A549 (cell line): ENCODE measurements around the gene NUP214. TPM values are rescaled to one million over a fixed set of nuclear protein-coding genes. Genes with fewer than 3 reads are reported as not detected.
"Not testable (repeated sequence)": the region's sequence is repeated elsewhere in the genome, so short reads cannot be mapped to it uniquely, and the experiment has no call there.

ENCODE experiments used
- ATAC-seq, 2 experiments: fragments of 200-7000 bp in 1 of 2; fragments of >200 bp in 1 of 2; cut with Nextera tagmentation in 1 of 2; cut with Tn5 transposase in 1 of 2; 3 replicates each; pipeline versions ENCODE4 v1.8.0 to v1.9.1; 2018 to 2020; ENCODE audit warnings: mild to moderate bottlenecking in 1 of 2, moderate library complexity in 1 of 2
- CTCF ChIA-PET: fragments of 300-600 bp; sonication (Branson Sonifier 250); formaldehyde crosslinking; extraction: SDS; loops from one replicate; lab custom pipeline; 2021; ENCODE audit warnings: antibody characterized with exemption, inconsistent platforms; lab: Yijun Ruan, JAX
- POLR2A ChIA-PET: fragments of 350-600 bp; formaldehyde crosslinking; extraction: SDS; loops from one replicate; lab custom pipeline; 2021; ENCODE audit warnings: antibody characterized with exemption, inconsistent platforms; lab: Yijun Ruan, JAX
- DNase-seq, 2 experiments: peaks; one replicate each; pipeline versions ENCODE4 v3.0.0 to v3.0.0-alpha.2; 2011 to 2016; ENCODE audit warnings: low read depth in 1 of 2, low spot score in 1 of 2
- FAIRE-seq: peaks from 2 replicates; lab custom pipeline; 2011; peaks lifted over from hg19 to GRCh38; lab: Jason Lieb, UNC
- H3K27ac ChIP-seq, 2 experiments: fragments of >200 bp; sonication (Bioruptor Twin); formaldehyde crosslinking; 3 replicates each; pipeline ENCODE4 v1.5.1; 2016 to 2017
- H3K4me1 ChIP-seq: fragments of >200 bp; sonication (Bioruptor Twin); formaldehyde crosslinking; 3 replicates; pipeline ENCODE4 v1.6.1; 2016
- H3K4me2 ChIP-seq: fragments of >200 bp; sonication (Bioruptor Twin); formaldehyde crosslinking; 3 replicates; pipeline ENCODE4 v1.6.1; 2016
- H3K4me3 ChIP-seq: fragments of >200 bp; sonication (Bioruptor Twin); formaldehyde crosslinking; 3 replicates; pipeline ENCODE4 v1.5.1; 2016
- H3K9me3 ChIP-seq: fragments of >200 bp; sonication (Bioruptor Twin); formaldehyde crosslinking; 3 replicates; pipeline ENCODE4 v1.6.1; 2016
- ATOH8 ChIP-seq: fragments of 250-450 bp; sonication (Bioruptor Pico); IDR thresholded peaks from 2 replicates; pipeline ENCODE4 v1.5.0; 2020; ENCODE audit warnings: low read depth, mild to moderate bottlenecking, moderate library complexity
- CBX2 ChIP-seq: fragments of 200-600 bp; sonication (generic); IDR thresholded peaks from 2 replicates; pipeline ENCODE4 v1.6.1; 2016; ENCODE audit warnings: low read depth, mild to moderate bottlenecking, borderline replicate concordance
- CEBPB ChIP-seq, 2 experiments: fragments of >200 bp in 1 of 2; sonication (Bioruptor Twin) in 1 of 2; formaldehyde crosslinking in 1 of 2; IDR thresholded peaks; 2 replicates each; pipeline ENCODE4 v1.6.1; 2012 to 2016
- CHD2 ChIP-seq: fragments of 150-350 bp; IDR thresholded peaks from 2 replicates; pipeline ENCODE4 v1.6.1; 2014; ENCODE audit warnings: low read length; ENCODE audit not compliant: partially characterized antibody
- EHF ChIP-seq: fragments of 250-450 bp; sonication (Bioruptor Pico); IDR thresholded peaks from 2 replicates; pipeline ENCODE4 v1.5.0; 2020; ENCODE audit warnings: mild to moderate bottlenecking
- EP300 ChIP-seq, 2 experiments: fragments of >200 bp; sonication (Bioruptor Twin); formaldehyde crosslinking; IDR thresholded peaks; 2 replicates in 1 of 2; 3 replicates in 1 of 2; pipeline ENCODE4 v1.6.1; 2016 to 2017
- ESRRA ChIP-seq: fragments of 150-350 bp; IDR thresholded peaks from 2 replicates; pipeline ENCODE4 v1.6.1; 2014; ENCODE audit warnings: mild to moderate bottlenecking, low read length, borderline replicate concordance
- FOSB ChIP-seq: fragments of 250-450 bp; sonication (Bioruptor Pico); IDR thresholded peaks from 2 replicates; pipeline ENCODE4 v1.5.0; 2020; ENCODE audit warnings: mild to moderate bottlenecking, moderate library complexity
- FOSL2 ChIP-seq, 2 experiments: fragments of 450-650 bp in 1 of 2; fragments of >200 bp in 1 of 2; sonication (Bioruptor Twin) in 1 of 2; formaldehyde crosslinking; IDR thresholded peaks; 2 replicates each; pipeline versions ENCODE4 v1.5.0 to v1.6.1; 2016 to 2020; ENCODE audit warnings: mild to moderate bottlenecking in 1 of 2, moderate library complexity in 1 of 2
- GATA3 ChIP-seq: IDR thresholded peaks from 2 replicates; pipeline ENCODE4 v1.6.1; 2012; ENCODE audit warnings: borderline replicate concordance
- HES2 ChIP-seq: fragments of >200 bp; sonication (Bioruptor Twin); formaldehyde crosslinking; IDR thresholded peaks from 2 replicates; pipeline ENCODE4 v1.6.1; 2016
- HMGXB4 ChIP-seq: fragments of 250-450 bp; sonication (Bioruptor Pico); IDR thresholded peaks from 2 replicates; pipeline ENCODE4 v1.5.0; 2021; ENCODE audit warnings: mild to moderate bottlenecking, moderate library complexity, borderline replicate concordance
- JUN ChIP-seq, 2 experiments: fragments of >200 bp; sonication (Bioruptor Twin); formaldehyde crosslinking; IDR thresholded peaks; 2 replicates in 1 of 2; 3 replicates in 1 of 2; pipeline ENCODE4 v1.6.1; 2016 to 2017
- JUNB ChIP-seq: fragments of >200 bp; sonication (Bioruptor Twin); formaldehyde crosslinking; IDR thresholded peaks from 2 replicates; pipeline ENCODE4 v1.6.1; 2016
- KDM1A ChIP-seq: fragments of 200-600 bp; sonication (generic); IDR thresholded peaks from 2 replicates; pipeline ENCODE4 v1.6.1; 2016; ENCODE audit warnings: low read depth, mild to moderate bottlenecking
- MAFK ChIP-seq: fragments of 450-650 bp; IDR thresholded peaks from 2 replicates; pipeline ENCODE4 v1.6.1; 2014; ENCODE audit not compliant: partially characterized antibody
- MAX ChIP-seq: IDR thresholded peaks from 2 replicates; pipeline ENCODE4 v1.6.1; 2012
- MYC ChIP-seq: IDR thresholded peaks from 2 replicates; pipeline ENCODE4 v1.6.1; 2012; ENCODE audit warnings: mild to moderate bottlenecking, inconsistent platforms, low read length, improper control_type of control experiment, borderline replicate concordance
- NR3C1 ChIP-seq: fragments of >200 bp; sonication (Bioruptor Twin); formaldehyde crosslinking; IDR thresholded peaks from 3 replicates; pipeline ENCODE4 v1.6.1; 2017
- POLR2AphosphoS2 ChIP-seq: conservative IDR thresholded peaks from 2 replicates; pipeline ENCODE4 v1.6.1; 2012; ENCODE audit warnings: low read length, improper control_type of control experiment, inconsistent platforms
- RCOR1 ChIP-seq: fragments of 150-350 bp; IDR thresholded peaks from 2 replicates; pipeline ENCODE4 v1.6.1; 2014; ENCODE audit warnings: antibody characterized with exemption, low read length, low read depth
- RFX5 ChIP-seq: fragments of 450-650 bp; IDR thresholded peaks from 2 replicates; pipeline ENCODE4 v1.7.1; 2014; ENCODE audit warnings: antibody characterized with exemption, mild to moderate bottlenecking, moderate library complexity
- RNF2 ChIP-seq: fragments of 200-600 bp; sonication (generic); IDR thresholded peaks from 2 replicates; pipeline ENCODE4 v1.6.1; 2016; ENCODE audit warnings: low read depth, mild to moderate bottlenecking, antibody characterized with exemption, moderate library complexity, borderline replicate concordance
- SMC3 ChIP-seq: fragments of >200 bp; sonication (Bioruptor Twin); formaldehyde crosslinking; IDR thresholded peaks from 3 replicates; pipeline ENCODE4 v1.6.1; 2018; ENCODE audit warnings: inconsistent platforms
- SREBF2 ChIP-seq: fragments of 450-650 bp; IDR thresholded peaks from 2 replicates; pipeline ENCODE4 v1.6.1; 2014; ENCODE audit warnings: mild to moderate bottlenecking, moderate library complexity
- TFCP2L1 ChIP-seq: fragments of 250-450 bp; sonication (Bioruptor Pico); IDR thresholded peaks from 2 replicates; pipeline ENCODE4 v1.5.0; 2021; ENCODE audit warnings: mild to moderate bottlenecking
- USF2 ChIP-seq: fragments of 450-650 bp; IDR thresholded peaks from 2 replicates; pipeline ENCODE4 v1.6.1; 2014; ENCODE audit warnings: antibody characterized with exemption
- ZC3H11A ChIP-seq: fragments of 450-650 bp; IDR thresholded peaks from 2 replicates; pipeline ENCODE4 v1.6.1; 2014; ENCODE audit warnings: antibody characterized with exemption, mild to moderate bottlenecking
- ZSCAN20 ChIP-seq: fragments of 250-450 bp; sonication (Bioruptor Pico); IDR thresholded peaks from 2 replicates; pipeline ENCODE4 v1.8.0; 2022; ENCODE audit warnings: mild to moderate bottlenecking, moderate library complexity
- WGBS: methylation state at CpG from one replicate; pipeline ENCODE4 v1.1.6; 2017; ENCODE audit errors: missing lambda C conversion rate; 5-methylcytosine and 5-hydroxymethylcytosine counted together
- polyA plus RNA-seq, 4 experiments: library from polyadenylated mRNA; depleted of rRNA in 3 of 4; stranded (reverse); fragments of >200 nt; fragmentation: RNase III in 1 of 4; extraction: RNeasy Plus Mini Kit Qiagen cat#74134 plus additional on column Dnase treatment in 1 of 4; gene quantifications; 2 replicates in 3 of 4; 3 replicates in 1 of 4; pipeline ENCODE4 v1.2.3, GENCODE V29; 2011 to 2017

Gene NUP214
- polyA plus RNA-seq, 2 of the 4 experiments (the other 2 are of a cell fraction), result 14.4 to 18.5 TPM

DNA sequence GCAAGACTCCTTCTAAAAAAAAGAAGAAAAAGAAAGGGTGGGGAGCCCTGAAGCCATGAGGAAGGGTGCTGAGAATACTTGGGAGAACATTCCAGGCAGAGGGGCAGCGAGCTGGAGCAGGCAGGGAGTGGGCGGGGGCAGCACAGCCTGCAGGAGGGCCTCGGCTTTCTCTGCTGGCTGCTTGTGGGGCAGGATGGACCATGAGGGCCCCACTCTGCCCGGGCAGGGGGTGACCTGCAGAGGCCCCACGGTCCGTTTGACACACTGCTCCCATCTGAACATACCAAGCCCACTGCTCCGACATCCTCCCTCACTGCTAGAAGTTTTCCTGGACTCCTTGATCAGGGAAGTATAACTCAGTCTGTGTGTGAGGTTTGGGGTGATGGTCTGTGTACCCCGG is 11.7 kb upstream of the NUP214 start:
- no peak for DNase-seq
- CTCF ChIA-PET, result interaction anchor here (1.3 to 1.7 kb wide), 2 partner anchors 9 to 67 kb away, joined by 4 to 5 read pairs; no protein-coding TSS in a partner anchor
- Histone ChIP-seq H3K4me1 (0 out of 3 replicates have a peak, but pooled peaks cover 6% of the 10 kb centered on the region), H3K27ac (no peak overlapping the region), H3K4me3 (no peak overlapping the region), H3K9me3 (no peaks in the 10 kb centered on the region), H3K4me2 (no peak overlapping the region)
- ATAC-seq, result peak; percentile 18 to 20; a peak in 3 of 6 replicates
- POLR2A ChIA-PET, result interaction anchor here (0.7 to 3.5 kb wide), 2 partner anchors 11 to 56 kb away, joined by 5 to 11 read pairs; partner anchors contain the start of gene NUP214
- WGBS, result 71% methylated on average over 8 of the region's 8 CpGs
- no peak for TF ChIP-seq ESRRA
- no peak for TF ChIP-seq EP300 (IDR thresholded peaks at IDR 0.05)
- no peak for TF ChIP-seq RCOR1
- no peak for TF ChIP-seq HES2
- no peak for TF ChIP-seq EHF
- no peak for TF ChIP-seq MAX
- no peak for TF ChIP-seq MYC
- no peak for TF ChIP-seq CBX2
- TF ChIP-seq ZSCAN20 (CRISPR knock-in tag), result no peak
- TF ChIP-seq NR3C1, result no peak
- TF ChIP-seq RFX5, result no peak
- no peak for TF ChIP-seq JUNB
- no peak for TF ChIP-seq MAFK
- no peak for TF ChIP-seq USF2
- no peak for TF ChIP-seq KDM1A
- FAIRE-seq, result no peak

GRCh38 chr9:131114084-131114535 is 11.3 kb upstream of the NUP214 start:
- ATAC-seq, result peak; percentile 2 to 18; a peak in 3 of 6 replicates
- WGBS, result 54% methylated on average over 8 of the region's 8 CpGs

GRCh38 chr9:131115360-131115742 is 10.0 kb upstream of the NUP214 start:
- H3K4me3 ChIP-seq, DNase-seq, H3K4me2 ChIP-seq, H3K9me3 ChIP-seq, POLR2A ChIA-PET, H3K27ac ChIP-seq, ATAC-seq, H3K4me1 ChIP-seq, FAIRE-seq: not testable (repeated sequence)
- CTCF ChIA-PET, result interaction anchor here (0.6 to 1.1 kb wide), 2 partner anchors 21 to 344 kb away, joined by 3 read pairs; no protein-coding TSS in a partner anchor
- 84% methylated on average over 6 of the region's 6 CpGs for WGBS

More at GRCh38 chr9:131114084-131114535, 11.3 kb upstream of the NUP214 start:
- Histone ChIP-seq H3K27ac (no peak overlapping the region), H3K4me3 (no peak overlapping the region), H3K4me1 (0 out of 3 replicates have a peak, but pooled peaks cover 6% of the 10 kb centered on the region), H3K9me3 (no peaks in the 10 kb centered on the region), H3K4me2 (no peak overlapping the region)
- CTCF ChIA-PET, result interaction anchor here (1.3 kb wide), 1 partner anchor 9 kb away, joined by 5 read pairs; no protein-coding TSS in a partner anchor
- POLR2A ChIA-PET, result interaction anchor here (0.7 to 3.5 kb wide), 2 partner anchors 11 to 56 kb away, joined by 5 to 11 read pairs; partner anchors contain the start of gene NUP214
- no peak for TF ChIP-seq SMC3
- no peak for TF ChIP-seq CEBPB (IDR thresholded peaks at IDR 0.05)
- TF ChIP-seq FOSL2 (IDR thresholded peaks at IDR 0.05), result no peak
- TF ChIP-seq FOSL2 (CRISPR knock-in tag; IDR thresholded peaks at IDR 0.05), result no peak
- no peak for TF ChIP-seq MYC
- no peak for TF ChIP-seq EP300 (IDR thresholded peaks at IDR 0.05)
- TF ChIP-seq FOSB (CRISPR knock-in tag), result no peak
- no peak for TF ChIP-seq RNF2
- TF ChIP-seq EHF, result no peak
- no peak for TF ChIP-seq HMGXB4 (CRISPR knock-in tag)
- no peak for TF ChIP-seq GATA3
- no peak for TF ChIP-seq SREBF2
- no peak for TF ChIP-seq RFX5
- no peak for TF ChIP-seq ATOH8 (CRISPR knock-in tag)
- TF ChIP-seq POLR2AphosphoS2, result no peak
- no peak for TF ChIP-seq JUN (IDR thresholded peaks at IDR 0.05)
- no peak for TF ChIP-seq ZSCAN20 (CRISPR knock-in tag)
- no peak for TF ChIP-seq CBX2
- TF ChIP-seq ZC3H11A, result no peak
- no peak for TF ChIP-seq TFCP2L1
- TF ChIP-seq CHD2, result no peak
- FAIRE-seq (no peak), DNase-seq (no peak)
